Measurements from ENCODE around the gene SNRPB2.

DNA sequence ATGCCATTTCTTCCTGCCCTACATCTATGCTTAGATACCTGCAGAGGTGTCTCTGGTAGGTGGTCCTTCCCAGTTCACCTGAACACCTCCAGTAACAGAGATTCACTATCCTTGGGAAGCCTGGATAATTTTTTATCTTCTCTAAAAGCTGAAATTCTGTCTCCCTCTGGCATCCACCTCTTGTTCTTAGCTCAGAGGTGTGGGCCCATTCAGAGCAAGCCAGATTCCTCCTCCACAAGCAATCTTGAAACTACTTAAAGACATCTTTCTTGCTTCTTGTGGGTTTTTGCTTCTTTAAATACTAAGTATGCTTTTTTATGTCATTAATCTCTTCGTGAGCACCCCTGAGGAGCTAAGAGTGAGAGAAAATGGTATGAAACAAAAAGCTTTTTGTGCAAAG is 10.4 kb upstream of the SNRPB2 start:
- TF ChIP-seq EZH2 (IDR thresholded peaks at IDR 0.05; ENCODE audit: low read length, unreplicated experiment), result no peak
- TF ChIP-seq, protein P1, sequence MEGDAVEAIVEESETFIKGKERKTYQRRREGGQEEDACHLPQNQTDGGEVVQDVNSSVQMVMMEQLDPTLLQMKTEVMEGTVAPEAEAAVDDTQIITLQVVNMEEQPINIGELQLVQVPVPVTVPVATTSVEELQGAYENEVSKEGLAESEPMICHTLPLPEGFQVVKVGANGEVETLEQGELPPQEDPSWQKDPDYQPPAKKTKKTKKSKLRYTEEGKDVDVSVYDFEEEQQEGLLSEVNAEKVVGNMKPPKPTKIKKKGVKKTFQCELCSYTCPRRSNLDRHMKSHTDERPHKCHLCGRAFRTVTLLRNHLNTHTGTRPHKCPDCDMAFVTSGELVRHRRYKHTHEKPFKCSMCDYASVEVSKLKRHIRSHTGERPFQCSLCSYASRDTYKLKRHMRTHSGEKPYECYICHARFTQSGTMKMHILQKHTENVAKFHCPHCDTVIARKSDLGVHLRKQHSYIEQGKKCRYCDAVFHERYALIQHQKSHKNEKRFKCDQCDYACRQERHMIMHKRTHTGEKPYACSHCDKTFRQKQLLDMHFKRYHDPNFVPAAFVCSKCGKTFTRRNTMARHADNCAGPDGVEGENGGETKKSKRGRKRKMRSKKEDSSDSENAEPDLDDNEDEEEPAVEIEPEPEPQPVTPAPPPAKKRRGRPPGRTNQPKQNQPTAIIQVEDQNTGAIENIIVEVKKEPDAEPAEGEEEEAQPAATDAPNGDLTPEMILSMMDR (conservative IDR thresholded peaks at IDR 0.05; ENCODE audit: low read depth, low read length), result no peak

Data from PC-3 (cell line).